SIG-M5 (cell line): Measurements from ENCODE around the gene ZNF579.

Experiments used
- DNase-seq: peaks from one replicate; lab custom pipeline; 2025; lab: John Stamatoyannopoulos, UW

Gene ZNF579, protein sequence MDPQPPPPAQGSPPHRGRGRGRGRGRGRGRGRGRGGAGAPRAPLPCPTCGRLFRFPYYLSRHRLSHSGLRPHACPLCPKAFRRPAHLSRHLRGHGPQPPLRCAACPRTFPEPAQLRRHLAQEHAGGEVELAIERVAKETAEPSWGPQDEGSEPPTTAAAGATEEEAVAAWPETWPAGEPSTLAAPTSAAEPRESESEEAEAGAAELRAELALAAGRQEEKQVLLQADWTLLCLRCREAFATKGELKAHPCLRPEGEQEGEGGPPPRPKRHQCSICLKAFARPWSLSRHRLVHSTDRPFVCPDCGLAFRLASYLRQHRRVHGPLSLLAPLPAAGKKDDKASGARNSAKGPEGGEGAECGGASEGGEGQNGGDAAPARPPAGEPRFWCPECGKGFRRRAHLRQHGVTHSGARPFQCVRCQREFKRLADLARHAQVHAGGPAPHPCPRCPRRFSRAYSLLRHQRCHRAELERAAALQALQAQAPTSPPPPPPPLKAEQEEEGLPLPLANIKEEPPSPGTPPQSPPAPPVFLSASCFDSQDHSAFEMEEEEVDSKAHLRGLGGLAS

DNA sequence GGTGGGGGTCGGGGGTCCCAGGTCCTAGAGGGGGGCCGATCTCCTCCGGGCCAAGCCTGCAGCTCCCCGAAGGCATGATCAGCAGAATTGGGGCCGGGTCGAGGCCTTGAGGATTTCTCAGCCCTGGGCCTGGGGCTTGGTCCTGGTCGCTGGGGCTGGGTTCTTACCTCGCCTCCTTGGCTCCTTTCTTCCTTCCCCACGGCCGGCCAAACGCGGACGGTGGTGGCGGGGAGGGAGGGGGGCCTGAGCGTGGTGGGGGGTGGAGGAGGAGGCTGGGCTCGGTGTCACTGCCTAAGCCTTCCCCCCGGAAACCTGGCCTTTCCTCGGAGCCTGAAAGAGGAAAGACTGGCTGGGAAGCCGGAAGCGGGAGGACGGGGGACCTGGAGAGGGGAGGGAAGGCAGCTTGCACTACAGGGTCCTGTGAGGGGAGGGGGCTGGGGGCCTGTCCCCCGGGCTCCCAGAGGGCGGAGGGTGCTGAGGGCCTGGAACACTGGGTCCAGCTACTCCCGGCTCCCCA is at the start of gene ZNF579:
Gene ZNF579, minus strand, starts transcription at position 221 of the 517 bp plus-strand sequence. CDS start 1,209 bp downstream, outside the sequence.
- no peak for DNase-seq

DNA sequence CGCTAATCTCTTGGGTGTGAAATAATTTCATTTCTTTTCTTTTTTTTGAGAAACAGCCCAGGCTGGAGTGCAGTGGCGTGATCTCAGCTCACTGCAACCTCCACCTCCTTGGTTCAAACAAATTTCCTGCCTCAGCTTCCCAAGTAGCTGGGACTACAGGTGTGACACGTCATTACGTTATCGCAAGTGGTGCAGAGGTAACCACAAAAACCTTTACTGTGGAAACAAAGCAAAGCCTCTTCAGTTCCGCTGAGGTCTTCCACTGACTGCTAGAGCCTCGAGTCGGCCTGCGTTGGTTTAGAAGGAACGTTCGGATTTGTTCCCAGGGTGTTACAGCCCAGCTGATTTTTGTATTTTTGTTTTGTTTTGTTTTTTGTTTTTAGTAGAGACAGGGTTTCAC is 45.7 kb upstream of the ZNF579 start:
- DNase-seq = no peak

GRCh38 chr19:55625004-55625326 is 44.3 kb upstream of the ZNF579 start:
- no peak for DNase-seq

DNA sequence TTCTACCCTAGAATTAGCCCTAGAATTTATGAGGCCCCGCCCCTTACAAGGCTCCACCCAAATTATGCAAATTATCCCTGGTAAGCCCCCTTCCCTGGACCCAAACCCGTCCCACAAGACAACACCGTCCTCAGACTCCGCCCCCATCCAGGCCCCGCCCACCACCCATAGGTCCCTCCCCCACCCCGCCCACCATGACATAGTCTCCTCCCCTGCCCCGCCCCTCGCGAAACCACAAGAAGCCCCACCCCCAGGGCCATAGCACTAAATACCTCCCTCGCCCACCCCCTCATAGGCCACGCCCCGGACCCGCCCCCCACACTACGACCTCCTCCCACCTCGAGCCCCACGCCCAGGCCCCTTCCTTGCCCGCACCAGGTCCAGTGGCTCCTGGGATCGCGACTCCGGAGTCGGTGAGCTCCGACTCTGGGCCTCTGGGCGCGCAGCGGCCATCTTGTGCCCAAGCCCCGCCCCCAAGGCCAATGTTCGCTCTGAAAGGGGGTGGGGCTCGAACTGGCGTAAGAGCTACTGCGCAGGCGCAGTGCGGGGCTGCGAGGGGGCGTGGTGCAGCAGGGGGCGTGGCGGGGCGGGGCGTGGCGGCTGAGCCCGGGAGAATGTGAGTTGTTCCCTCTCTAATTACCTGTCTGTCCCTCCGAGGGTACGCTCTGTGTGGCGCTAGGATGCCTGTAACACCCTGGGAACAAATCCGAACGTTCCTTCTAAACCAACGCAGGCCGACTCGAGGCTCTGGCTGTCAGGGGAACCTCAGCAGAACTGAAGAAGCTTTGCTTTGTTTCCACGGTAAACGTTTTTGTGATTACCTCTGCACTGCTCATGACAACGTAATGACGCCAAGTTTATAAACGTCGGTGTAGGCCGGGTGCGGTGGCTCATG is 43.7 kb upstream of the ZNF579 start, which contains the start of gene ZNF784:
Gene ZNF784, minus strand, starts transcription at position 458 of the 895 bp plus-strand sequence. Its CDS starts 5 bp downstream, at position 453.
- no peak for DNase-seq

- DNase-seq = no peak
Measured at GRCh38 chr19:55623561-55623960, 42.9 kb upstream of the ZNF579 start.

DNA sequence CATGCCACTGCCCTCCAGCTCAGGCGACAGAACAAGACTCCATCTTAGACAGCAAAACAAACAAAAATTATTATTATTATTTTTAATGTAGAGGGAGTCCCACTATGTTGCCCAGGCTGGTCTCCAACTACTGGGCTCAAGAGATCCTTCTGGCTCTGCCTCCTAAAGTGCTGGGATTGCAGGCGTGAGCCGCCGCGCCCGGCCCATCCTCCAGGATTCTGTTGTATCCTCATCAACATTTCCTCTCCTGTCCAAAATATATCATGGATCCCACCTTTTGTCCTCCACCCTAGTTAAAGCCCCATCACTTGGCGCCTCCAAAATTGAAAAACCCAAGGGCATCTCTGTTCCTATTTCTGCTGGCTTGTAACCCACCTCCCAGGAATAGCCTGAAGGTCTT is 42.5 kb upstream of the ZNF579 start:
- DNase-seq = no peak

GRCh38 chr19:55622242-55622969 is 41.8 kb upstream of the ZNF579 start:
- DNase-seq = no peak

GRCh38 chr19:55621673-55622231 is 41.1 kb upstream of the ZNF579 start:
- DNase-seq = no peak

GRCh38 chr19:55621205-55621672 is 40.6 kb upstream of the ZNF579 start:
- no peak for DNase-seq

- DNase-seq = no peak
Measured at GRCh38 chr19:55620410-55621204, 40.0 kb upstream of the ZNF579 start.

DNA sequence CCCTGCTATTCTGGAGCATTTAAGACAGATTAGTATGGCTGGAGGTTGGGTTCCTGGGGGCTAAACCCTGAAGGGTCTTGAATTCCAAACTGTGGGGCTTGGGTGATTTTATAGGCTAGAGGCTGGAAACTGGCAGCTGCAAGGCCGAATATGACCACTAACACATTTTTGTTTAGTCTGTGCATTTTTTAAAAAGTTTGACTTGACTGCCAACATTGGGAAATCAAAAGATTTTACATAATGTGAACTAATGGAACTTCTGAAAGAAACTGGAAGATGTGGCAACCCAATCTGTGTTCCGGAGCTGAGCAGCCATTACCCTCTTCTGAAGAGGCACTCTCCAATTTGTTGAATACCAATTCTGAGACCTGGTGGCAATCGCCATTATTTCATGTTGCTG is 38.6 kb upstream of the ZNF579 start:
- no peak for DNase-seq

DNA sequence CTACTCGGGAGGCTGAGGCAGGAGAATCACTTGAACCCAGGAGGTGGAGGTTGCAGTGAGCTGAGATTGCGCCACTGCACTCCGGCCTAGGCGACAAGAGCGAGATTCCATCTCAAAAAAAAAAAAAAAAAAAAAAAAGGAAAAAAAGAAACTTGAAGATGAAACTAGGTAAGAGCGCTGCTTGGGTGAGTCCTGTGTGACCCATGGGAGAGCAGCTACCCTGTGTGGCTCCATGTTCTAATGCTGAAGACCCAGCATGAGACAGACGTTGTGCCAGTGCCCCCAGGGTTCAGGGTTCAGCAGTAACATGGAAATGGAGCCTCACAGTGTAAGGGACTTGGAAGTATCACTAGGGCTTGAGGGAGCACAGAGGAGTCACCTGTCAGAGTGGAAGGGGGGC is 37.8 kb upstream of the ZNF579 start:
- DNase-seq = no peak

DNA sequence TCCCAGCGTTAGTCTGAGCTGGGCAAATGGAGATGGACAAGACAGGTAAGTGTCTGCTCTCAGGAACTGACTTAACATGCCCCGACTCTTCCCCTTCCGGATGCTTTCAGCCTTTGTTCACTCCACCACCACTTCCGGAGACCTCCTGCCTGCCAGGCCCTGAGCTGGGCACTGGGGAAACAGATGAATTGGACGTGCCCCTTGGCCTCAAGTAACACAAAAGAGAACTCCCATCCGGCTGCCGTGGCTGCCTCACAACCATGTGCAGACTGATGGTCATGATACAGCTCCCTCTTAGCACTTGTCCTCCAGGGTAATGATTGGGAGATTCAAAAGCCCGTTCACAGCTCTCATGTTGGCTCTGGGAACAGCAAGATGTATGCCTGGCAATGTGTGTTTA is 36.8 kb upstream of the ZNF579 start:
- no peak for DNase-seq

DNA sequence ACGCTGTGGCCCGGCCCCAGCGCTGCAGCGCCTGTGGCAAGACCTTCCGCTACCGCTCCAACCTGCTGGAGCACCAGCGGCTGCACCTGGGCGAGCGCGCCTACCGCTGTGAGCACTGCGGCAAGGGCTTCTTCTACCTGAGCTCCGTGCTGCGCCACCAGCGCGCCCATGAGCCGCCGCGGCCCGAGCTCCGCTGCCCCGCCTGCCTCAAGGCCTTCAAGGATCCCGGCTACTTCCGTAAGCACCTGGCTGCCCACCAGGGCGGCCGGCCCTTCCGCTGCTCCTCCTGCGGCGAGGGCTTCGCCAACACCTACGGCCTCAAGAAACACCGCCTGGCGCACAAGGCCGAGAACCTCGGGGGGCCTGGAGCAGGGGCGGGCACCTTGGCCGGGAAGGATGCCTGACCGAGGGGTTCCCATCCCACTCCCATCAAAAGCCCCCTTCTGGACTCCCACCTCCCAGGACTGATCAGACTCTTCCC is 35.8 kb upstream of the ZNF579 start:
- DNase-seq = no peak

GRCh38 chr19:55615543-55616394 is 35.1 kb upstream of the ZNF579 start:
- DNase-seq = no peak

DNA sequence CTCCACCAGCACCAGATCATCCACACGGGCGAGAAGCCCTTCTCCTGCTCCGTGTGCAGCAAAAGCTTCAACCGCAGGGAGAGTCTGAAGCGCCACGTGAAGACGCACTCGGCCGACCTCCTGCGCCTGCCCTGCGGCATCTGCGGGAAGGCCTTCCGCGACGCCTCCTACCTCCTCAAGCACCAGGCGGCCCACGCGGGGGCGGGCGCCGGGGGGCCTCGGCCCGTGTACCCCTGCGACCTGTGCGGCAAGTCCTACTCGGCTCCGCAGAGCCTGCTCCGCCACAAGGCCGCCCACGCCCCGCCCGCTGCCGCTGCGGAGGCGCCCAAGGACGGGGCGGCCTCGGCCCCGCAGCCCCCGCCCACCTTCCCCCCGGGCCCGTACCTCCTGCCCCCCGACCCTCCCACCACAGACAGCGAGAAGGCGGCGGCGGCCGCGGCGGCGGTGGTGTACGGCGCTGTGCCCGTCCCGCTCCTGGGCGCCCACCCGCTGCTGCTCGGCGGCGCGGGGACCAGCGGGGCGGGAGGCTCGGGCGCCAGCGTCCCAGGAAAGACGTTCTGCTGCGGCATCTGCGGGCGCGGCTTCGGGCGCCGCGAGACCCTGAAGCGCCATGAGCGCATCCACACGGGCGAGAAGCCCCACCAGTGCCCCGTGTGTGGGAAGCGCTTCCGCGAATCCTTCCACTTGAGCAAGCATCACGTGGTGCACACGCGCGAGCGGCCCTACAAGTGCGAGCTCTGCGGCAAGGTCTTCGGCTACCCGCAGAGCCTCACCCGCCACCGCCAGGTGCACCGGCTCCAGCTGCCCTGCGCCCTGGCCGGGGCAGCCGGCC is 34.3 kb upstream of the ZNF579 start:
- DNase-seq = no peak

DNA sequence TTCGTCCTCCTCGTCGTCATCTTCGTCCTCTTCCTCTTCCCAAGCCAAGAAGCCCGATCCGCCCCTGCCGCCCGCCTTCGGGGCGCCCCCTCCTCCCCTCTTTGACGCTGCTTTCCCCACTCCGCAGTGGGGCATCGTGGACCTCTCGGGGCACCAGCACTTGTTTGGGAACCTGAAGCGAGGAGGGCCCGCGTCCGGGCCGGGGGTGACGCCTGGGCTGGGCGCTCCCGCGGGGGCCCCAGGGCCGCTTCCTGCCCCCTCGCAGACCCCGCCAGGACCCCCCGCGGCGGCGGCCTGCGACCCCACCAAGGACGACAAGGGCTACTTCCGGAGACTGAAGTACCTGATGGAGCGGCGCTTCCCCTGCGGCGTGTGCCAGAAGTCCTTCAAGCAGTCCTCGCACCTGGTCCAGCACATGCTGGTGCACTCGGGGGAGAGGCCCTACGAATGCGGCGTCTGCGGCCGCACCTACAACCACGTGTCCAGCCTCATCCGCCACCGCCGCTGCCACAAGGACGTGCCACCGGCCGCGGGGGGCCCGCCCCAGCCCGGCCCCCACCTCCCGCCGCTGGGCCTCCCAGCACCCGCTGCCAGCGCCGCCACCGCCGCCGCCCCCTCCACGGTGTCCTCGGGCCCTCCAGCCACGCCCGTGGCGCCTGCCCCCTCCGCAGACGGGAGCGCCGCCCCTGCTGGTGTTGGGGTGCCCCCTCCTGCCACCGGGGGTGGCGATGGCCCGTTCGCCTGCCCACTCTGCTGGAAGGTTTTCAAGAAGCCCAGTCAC is 33.5 kb upstream of the ZNF579 start:
- no peak for DNase-seq

- no peak for DNase-seq
Measured at GRCh38 chr19:55613396-55613795, 32.7 kb upstream of the ZNF579 start.
